HepG2 (cell line): Measurements from ENCODE around the gene ITGA2.

Experiments used
- CTCF ChIP-seq: sonication (generic); formaldehyde crosslinking; IDR thresholded peaks from 2 replicates; pipeline ENCODE4 v1.5.0; 2020; ENCODE audit warnings: mild to moderate bottlenecking, missing genetic modification reagents, moderate library complexity
- DZIP1 ChIP-seq: sonication (generic); formaldehyde crosslinking; IDR thresholded peaks from 2 replicates; pipeline ENCODE4 v1.5.0; 2020; ENCODE audit warnings: mild to moderate bottlenecking, missing genetic modification reagents
- HHEX ChIP-seq: IDR thresholded peaks from 2 replicates; pipeline ENCODE4 v1.6.1; 2016; ENCODE audit warnings: control low read depth
- MLXIP ChIP-seq: sonication (generic); formaldehyde crosslinking; IDR thresholded peaks from 2 replicates; pipeline ENCODE4 v1.9.0; 2021; ENCODE audit warnings: missing genetic modification reagents, borderline replicate concordance
- NFYB ChIP-seq: sonication (generic); formaldehyde crosslinking; IDR thresholded peaks from 2 replicates; pipeline ENCODE4 v1.4.0; 2020; ENCODE audit warnings: missing genetic modification reagents
- PHF20 ChIP-seq: sonication (generic); formaldehyde crosslinking; IDR thresholded peaks from 2 replicates; pipeline ENCODE4 v1.5.0; 2020; ENCODE audit warnings: mild to moderate bottlenecking, missing genetic modification reagents
- POLR2A ChIP-seq, 2 experiments: IDR thresholded peaks; 2 replicates each; pipeline ENCODE4 v1.6.1; 2011; ENCODE audit warnings: low read depth in 2 of 2, low read length in 2 of 2, mild to moderate bottlenecking in 1 of 2, moderate library complexity in 1 of 2; ENCODE audit not compliant: insufficient read depth in 1 of 2
- STAT6 ChIP-seq: sonication (generic); formaldehyde crosslinking; IDR thresholded peaks from 2 replicates; pipeline ENCODE4 v1.4.0; 2020; ENCODE audit warnings: missing genetic modification reagents, mild to moderate bottlenecking, borderline replicate concordance
- ZBTB49 ChIP-seq: sonication (generic); formaldehyde crosslinking; IDR thresholded peaks from 2 replicates; pipeline ENCODE4 v1.4.0; 2020; ENCODE audit warnings: missing genetic modification reagents, borderline replicate concordance
- ZNF337 ChIP-seq: sonication (generic); formaldehyde crosslinking; IDR thresholded peaks from 2 replicates; pipeline ENCODE4 v1.5.1; 2020; ENCODE audit warnings: missing genetic modification reagents, low read depth, mild to moderate bottlenecking, borderline replicate concordance
- ZNF543 ChIP-seq: sonication (generic); formaldehyde crosslinking; IDR thresholded peaks from 2 replicates; pipeline ENCODE4 v1.4.0; 2020; ENCODE audit warnings: mild to moderate bottlenecking, missing genetic modification reagents
- ZSCAN29 ChIP-seq: sonication (generic); formaldehyde crosslinking; conservative IDR thresholded peaks from 2 replicates; pipeline ENCODE4 v1.4.0; 2020; ENCODE audit warnings: mild to moderate bottlenecking, missing genetic modification reagents

GRCh38 chr5:52999344-52999949 lies 10.3 kb downstream of the ITGA2 start:
- TF ChIP-seq ZNF543 (no peak), HHEX (CRISPR knock-in tag) (no peak), ZBTB49 (CRISPR knock-in tag) (no peak), CTCF (CRISPR knock-in tag) (no peak), MLXIP (CRISPR knock-in tag) (no peak), NFYB (no peak), ZSCAN29 (CRISPR knock-in tag) (no peak), POLR2A (IDR thresholded peaks at IDR 0.05; ENCODE audit: insufficient read depth in 1 of 2, low read depth in 2 of 2, low read length in 2 of 2) (no peak), STAT6 (CRISPR knock-in tag) (no peak), PHF20 (no peak), DZIP1 (CRISPR knock-in tag) (no peak), ZNF337 (no peak)
